Stimulated activated CD4-positive, alpha-beta T cell treated with anti-CD3 and anti-CD28 coated beads, Interleukin-15, amount 100 ng/mL, for 1 hour (primary cell): ENCODE data around the gene NSUN5.
A peak's percentile ranks its signal among the peaks of the same experiment; 100 is the strongest.
"Not testable (repeated sequence)": the region's sequence is repeated elsewhere in the genome, so short reads cannot be mapped to it uniquely, and the experiment has no call there.

Source experiments
- DNase-seq, 2 donors: peaks; one replicate each; pipeline ENCODE4 v3.0.0-alpha.2; 2020; ENCODE audit warnings: low read depth in 1 of 2, low spot score in 1 of 2

The NSUN5 gene

DNA sequence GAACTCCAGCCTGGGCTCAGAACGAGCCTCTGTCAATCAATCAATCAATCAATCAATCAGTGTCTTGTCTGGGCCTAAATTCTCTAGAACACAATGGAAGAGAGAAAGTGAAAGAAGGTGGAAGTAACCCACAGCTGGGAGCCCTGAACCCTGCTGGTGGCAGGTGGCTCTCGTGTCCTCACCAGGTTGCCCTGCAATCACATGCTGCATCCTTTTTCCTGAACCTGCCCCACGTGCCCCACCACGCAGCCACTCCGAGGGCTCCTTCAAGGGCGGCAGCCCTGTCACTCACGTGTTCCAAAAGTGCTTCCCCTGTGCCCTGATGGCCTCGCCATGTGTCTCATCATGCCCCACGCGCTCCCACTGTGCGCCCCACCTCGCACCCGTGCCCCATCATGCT, 18.8 kb upstream of the NSUN5 start:
- not testable (repeated sequence) for DNase-seq

DNA sequence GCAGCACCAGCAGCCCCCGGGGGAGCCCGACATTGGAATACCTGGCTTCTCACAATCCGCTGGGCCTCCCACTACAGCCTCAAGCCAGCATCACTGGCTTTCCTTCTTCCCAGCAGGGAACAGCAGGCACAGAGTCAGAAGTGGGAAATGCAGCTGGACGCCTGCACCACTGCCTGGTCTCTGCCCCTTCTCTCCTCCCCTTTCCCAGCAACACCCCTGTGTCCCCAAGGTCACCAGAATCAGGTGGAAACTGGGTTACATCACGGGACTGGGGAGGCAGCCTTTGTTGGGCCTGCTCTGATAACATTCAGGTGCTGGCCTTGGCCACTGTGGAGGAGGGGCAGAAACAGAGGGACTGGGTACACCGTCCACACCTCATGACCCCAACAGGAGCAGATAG, 16.8 kb upstream of the NSUN5 start:
- DNase-seq = not testable (repeated sequence)

DNA sequence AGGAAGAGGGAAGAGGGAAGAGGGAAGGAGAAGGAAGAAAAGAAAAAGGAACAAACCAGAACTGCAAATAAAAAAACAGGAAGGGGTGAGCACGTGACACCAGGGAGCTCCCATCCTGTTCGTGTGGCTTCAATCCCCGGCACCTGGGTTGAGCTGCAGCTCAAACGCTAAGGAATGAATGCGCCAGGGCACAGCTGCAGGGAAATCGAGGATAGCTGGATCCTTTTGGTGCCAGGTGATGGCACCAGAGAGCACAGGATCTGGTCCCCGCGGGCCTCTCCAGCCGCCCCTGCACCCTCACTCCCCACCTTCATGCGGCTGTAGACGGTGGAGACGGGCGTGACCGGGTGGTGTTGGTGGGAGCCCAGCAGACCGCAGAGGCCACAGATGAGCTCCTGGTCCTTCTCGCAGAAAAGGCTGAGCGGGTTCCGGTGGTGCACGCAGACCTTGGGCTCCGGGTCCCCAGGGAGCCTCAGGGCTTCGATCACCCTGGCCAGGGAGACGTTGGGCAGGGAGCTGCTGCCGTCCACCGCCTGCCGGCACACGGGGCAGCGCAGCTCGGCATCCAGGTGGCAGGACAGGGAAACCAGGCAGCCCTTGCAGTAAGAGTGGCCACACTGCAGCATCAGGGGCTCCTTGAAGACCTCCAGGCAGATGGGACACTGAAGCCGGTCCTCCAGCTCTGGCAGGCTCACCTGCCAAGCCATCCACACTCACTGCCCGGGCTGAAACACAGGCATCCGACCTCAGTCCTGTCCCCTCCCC, 15.6 kb upstream of the NSUN5 start:
- peak; percentile 7 to 29 for DNase-seq

DNA sequence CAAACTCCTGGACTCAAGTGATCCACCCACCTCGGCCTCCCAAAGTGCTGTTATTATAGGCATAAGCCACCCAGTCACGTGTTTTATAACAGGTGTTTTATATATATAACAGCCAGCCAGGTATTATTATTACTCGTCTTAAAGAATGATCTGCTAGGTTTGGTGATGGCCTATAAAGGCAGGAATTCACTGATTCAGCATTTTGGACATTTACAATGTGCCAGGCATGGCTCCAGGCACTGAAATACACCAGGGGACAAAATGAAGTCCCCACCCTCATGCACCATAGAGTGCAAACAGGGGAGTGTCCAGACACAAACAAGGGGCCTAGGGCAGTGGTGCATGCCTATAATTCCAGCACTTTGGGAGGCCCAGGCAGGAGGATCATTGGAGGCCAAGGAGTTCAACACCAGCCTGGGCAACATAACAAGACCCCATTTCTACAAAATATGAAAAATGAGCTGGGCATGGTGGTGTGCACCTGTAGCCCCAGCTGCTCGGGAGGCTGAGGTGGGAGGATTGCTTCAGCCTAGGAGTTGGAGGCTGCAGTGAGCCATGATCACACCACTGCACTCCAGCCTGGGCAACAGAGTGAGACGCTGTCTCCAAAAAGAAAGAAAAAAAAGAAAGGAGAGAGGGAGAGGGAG, 14.9 kb upstream of the NSUN5 start:
- DNase-seq = not testable (repeated sequence)

DNA sequence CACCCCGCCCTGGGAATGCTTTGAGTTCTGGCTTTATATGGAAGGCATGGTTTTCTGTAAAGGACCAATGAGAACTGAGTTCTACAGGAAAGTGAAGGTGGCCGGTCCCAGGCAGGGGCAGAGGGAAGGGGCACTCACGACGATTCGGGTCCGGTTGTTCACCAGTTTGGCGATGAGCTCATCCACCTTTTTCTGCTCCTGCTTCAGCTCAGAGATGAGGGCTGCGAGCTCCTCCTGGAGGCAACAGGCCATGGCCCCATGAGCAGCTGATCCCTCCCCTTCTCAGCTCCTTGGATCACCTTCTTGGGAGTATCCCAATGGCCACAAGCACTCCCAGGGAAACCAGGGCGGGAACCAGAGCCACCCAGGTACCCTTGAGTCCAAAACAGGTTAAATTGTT, 11.4 kb upstream of the NSUN5 start:
- not testable (repeated sequence) for DNase-seq

DNA sequence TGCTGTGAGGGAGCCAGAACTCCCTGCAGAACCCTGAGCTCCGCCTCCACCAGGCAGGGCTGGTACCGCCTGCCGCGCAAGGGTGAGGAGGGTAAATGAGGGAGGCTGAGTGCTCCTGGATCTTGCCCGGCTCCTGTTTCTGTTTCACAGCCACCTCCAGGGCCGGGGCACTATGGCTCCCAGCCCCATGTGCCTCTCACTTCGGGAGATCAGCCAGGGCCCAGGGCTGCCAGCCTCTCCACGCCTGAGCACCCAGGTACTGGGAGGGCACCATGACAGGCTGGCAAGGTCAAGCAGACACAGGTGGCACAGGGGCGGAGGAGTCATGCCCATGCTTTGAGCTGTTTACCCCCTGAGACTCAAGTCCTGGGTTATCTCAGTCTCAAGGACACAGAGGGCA, 10.9 kb upstream of the NSUN5 start:
- not testable (repeated sequence) for DNase-seq

DNA sequence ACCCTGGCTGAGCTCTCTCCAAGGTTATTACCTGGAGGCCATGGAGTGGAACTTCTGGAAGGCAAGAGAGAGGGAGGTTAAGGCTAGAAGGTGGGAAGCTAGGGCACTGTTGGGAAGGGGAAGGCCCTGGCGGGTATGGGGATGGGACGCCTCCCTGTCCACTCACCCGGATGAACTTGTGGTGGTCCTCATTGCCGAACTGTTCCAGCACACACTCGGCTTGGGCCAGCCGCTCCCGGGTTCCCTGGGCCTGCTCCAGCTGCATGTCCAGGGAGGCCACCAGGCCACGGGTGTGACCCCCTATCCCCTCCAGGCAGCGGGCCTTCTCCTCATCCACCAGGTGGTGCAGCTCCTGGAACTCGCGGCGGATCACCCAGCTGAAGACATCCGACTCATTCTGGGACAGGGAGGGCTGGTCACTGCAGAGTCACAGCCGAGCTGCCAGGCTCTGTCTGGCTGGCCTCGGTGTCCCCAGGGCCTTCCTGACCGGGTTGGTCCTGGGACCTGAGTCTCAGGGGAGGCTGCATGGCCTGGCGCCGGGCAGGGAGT, 10.1 kb upstream of the NSUN5 start:
- not testable (repeated sequence) for DNase-seq

DNA sequence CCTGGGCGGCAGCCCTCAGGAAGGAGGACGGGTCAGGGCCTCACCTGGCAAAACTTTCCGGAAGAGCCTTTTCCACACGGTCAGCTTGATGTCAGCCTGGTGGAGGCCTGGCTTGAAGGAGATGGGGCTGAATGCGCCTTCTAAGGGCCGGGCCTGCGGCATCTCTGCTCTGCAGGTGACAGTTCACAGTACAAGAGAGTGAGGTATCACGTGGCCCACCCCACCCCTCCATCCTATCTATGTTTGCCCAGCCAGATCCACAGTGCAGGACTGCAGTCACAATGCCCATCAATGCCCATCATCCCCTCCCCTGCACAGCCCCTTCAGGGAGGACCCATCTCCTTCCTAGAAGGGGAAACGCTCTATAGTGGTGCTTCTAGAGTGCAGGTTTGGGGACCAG, 7.9 kb upstream of the NSUN5 start:
- DNase-seq = no peak

DNA sequence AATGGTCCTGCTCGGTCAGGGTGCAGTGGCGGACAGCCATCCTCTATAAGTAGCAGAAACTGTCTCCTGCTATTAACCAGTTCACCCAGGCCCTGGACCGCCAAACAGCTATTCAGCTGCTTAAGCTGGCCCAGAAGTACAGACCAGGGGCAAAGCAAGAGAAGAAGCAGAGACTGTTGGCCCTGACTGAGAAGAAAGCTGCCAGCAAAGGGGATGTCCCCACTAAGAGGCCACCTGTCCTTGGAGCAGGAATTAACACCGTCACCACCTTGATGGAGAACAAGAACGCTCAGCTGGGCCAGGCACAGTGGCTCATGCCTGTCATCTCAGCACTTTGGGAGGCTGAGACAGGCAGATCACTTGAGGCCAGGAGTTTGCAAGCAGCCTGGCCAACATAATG, 5.6 kb upstream of the NSUN5 start:
- DNase-seq = no peak

DNA sequence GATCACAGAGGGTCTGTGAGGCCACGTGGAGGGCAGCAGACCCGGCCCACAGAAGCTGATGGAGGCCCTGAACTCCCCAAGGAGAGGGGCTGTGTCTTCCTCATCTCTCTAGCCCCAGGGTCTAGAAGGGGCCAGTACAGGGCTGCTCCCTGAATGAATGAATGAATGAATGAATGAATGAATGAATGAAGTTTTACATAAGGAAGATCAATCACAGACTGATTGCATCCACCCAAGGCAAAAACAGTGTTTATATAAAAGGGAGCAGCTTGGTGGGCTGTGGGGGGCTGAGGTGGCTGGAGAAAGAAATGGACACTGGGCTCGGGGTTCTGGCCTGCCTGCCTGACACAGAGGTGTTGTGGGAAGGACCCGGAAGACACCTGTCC, 4.9 kb upstream of the NSUN5 start:
- no peak for DNase-seq

DNA sequence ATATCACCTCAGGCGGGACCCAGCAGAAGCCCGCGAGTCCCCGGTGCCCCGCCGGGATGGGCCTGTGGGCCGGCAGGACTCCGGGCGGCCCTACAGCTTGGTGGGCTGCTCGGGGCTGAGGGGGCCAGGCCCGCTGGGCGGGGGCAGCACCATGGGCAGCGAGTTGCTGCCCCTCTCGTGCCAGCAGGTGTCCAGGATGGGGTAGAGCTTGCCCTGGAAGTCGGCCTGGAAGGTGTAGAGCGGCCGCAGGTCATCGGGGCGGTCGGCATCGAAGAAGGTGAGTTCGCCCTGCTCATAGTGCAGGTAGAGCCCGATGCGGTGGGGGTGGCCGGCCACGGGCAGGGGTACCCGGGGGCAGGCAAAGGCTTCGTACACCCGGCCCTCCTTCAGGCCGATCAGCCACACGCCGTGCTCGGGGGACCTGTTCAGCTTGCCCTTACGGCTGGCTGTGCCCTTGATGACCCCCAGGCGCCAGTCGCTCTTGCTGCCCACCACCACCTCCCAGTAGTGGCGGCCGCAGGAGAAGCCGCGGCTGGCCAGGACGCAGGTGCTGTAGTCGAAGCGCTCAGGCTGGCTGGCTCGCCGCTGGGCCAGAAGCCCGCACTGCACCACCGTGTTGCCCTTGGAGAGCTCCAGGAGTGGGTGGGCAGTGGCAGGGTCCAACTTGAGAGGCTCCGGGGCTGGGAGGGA, 4.3 kb upstream of the NSUN5 start:
- no peak for DNase-seq

DNA sequence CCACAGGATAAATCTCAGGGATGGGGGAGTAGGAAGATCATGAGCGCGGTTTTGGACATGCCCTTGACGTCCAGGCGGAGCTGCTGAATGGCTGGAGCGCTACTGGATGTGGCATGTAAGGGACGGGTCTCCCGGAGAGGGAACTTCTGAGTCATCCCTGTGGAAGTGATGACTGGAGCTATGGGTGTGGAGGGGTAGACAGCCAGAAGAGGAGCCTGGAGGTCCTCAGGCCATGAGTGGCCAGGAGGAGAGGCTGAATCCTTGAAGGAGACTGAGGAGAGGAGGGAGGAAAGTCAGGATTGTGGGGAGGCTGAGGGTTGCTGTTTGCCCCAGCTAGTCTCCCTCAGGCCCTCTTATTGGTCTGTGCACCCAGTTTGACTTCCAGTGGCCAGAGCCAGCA, 2.8 kb upstream of the NSUN5 start:
- DNase-seq = not testable (repeated sequence)

DNA sequence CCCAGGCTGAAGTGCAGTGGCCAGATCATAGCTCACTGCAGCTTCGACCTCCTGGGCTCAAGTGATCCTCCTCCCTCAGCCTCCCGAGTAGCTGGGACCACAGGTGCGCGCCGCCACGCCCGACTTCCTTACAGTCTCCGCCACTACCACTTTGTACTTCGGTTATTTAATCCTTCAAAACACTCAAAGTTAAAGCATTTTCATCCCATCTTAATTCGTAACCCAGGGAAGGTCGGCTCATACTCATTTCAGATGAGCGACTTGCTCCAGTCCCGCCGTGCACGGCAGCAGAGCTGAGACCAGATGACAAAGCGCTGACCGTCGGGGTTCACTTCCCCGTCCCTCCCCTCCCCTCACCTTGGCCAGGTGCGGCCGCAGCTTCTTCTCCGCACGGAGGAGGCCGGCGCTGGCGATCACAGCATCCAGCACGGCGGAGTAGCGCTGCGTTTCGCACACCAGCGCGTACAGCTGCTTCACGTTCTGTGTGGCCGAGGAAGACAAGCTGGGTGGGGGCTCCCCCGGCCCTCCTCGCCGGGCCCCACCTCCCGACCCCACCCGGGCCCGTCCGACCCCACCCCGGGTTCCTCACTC, 457 bp downstream of the NSUN5 start:
- no peak for DNase-seq

DNA sequence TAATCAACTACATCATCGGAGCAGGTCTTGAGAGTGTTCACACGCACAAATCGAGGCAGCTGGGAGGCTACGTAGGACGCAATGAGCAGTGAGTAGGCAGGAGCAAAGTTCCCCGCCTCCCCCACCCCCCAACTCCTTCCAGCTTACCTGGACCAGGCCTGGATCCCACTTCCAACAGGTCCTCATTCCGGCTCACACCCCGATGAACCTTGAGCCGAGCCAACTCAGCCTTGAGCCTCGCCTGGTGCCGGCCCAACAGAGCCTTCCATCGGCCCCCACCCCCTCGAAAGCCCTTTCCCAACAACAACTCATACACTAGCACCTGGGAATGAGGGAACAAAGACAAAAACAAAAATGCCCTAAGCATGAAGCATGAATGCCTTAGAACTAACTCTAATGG, 1.2 kb downstream of the NSUN5 start:
- DNase-seq = no peak

DNA sequence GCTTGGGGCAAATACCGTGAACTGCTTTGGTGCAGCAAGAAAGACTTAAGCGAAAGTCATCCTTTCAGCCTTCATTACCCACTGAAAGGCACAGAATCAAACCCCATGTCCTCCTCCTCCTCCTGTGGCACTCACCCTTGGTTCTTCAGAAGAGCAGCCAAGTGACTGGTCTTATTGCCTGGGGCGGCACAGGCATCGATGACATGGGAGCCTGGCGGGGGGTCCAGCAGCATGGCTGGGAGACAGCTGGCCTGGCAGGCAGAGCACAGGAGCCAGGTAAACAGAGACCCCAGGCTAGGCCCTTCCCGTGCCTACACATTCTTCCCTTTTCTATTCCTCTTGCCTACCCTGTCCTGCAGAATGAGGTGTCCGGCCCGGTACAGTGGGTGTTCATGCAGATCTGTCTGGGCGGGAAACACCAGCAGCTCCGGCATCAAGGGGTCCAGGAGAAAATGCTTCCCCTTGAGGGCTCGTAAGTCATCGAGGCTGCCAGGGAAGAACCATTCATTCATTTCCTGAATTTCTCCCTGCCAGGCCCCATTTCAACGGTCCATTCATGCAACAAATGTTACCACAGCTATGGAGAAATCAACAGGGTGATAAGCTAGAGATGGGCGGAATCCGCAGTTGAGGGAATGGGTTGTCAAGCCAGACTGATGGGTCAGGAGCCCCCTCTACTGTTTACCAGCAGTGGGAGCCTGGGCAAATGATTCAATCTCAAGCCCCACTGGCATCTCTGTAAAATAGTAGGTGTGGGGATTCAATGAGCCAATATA, 3.8 kb downstream of the NSUN5 start:
- DNase-seq = not testable (repeated sequence)

DNA sequence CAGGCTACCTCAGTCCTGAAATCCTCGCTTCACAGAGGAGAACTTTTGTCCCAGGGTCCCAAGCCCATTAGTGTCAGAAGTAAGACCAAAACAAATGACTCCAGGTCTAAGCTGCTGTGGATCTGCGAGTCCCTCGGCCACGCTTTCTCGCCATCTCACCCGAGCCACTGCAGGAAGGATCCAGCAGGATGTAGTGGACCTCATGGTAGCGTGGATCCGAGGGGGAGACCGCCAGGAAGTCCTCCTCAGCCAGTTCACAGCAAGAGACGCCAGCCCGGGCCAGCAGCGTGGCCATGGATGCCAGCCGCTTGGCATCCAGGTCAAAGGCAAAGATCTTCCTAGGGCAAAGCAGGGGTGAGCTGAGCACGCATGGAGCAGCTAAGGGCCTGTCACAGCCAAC, 4.6 kb downstream of the NSUN5 start:
- DNase-seq = no peak

DNA sequence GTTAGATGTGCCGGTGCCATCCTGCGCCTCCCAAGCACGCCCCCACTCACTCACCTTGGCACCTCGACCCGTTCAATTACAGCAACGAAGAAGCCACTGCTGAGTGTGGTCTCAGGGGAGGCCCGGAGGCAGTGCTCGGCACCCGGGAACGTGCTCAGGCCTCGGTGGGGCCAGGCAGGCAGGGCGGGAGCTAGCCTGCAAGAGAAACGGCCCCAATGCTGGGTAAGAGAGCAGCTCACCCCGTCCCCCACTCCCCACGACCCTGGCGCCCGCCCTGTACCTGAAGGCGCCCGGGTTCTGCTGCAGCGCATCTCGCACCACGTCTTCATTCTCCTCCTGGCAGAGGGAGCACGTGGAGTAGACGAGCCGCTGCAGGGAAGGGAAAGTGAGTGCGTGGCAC, 5.1 kb downstream of the NSUN5 start:
- DNase-seq = no peak

DNA sequence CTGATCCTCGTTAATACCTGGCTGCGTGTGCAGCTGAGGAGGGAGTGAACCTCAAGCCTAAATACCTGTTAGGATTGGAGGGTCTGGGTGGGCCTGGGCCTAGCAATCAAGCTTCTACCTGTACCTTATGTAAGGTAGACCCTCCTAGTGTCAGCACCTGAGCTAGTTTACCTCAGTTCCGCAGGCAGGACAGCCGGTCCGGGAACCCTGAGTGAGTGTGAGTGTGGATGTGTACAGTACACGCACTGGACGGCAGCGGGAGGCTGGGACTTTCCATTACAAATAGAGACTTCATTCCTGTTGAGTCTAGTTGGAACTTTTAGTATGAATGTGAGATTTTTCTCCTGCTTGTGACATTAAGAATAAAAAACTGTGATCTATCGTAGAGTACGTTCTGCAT, 5.8 kb downstream of the NSUN5 start:
- DNase-seq = not testable (repeated sequence)

DNA sequence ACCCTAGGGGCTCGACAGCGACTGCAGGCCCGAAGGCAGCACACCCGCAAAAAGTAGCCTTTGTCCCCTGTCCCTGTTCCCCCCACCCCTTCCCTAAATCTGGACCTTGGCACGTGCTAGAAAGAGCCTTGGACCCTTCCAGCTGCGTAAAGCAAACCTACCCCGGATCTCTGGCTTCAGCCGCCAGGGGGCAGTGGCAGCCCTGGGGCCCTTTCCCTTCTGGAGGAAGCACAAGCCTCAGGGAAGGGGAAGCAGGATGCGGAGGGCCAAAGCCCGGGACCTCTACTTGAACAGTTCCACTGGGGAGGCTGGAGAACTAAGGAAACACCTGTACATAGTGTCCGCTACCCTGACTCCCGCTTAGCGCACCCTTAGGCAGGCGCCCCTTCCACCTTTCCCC, 7.5 kb downstream of the NSUN5 start:
- not testable (repeated sequence) for DNase-seq

DNA sequence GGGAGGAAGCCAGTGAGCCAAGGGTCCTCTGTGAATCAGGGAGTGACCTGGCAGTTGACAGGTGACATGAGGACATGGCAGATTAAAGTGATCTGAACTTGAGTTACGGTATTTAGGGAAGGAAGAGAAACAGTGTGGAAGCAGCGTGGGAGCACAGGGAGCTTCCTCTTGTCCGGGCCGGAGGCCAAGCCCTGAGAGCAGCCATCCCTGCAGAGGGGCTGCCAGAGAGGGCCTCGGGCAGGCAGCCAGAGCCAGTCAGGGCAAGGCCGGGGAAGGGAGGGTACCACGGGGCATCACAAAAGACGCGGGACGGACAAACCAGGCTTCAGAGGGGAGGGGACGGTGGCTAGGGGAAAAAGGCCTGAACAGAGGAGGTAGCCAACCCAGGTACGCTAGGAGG, 8.8 kb downstream of the NSUN5 start:
- DNase-seq = not testable (repeated sequence)

DNA sequence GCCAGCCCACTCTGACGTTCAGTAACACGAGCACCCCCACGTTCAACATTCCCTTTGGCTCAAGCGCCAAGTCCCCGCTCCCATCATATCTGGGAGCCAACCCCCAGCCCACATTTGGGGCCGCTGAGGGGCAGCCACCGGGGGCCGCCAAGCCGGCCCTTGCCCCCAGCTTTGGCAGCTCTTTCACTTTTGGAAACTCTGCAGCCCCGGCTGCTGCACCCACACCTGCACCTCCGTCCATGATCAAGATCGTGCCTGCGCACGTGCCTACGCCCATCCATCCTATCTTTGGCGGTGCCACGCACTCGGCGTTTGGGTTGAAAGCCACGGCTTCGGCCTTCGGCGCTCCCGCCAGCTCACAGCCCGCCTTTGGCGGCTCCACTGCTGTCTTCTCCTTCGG, 10.9 kb downstream of the NSUN5 start:
- DNase-seq = not testable (repeated sequence)
